NCI-H2081 (cell line): ENCODE data around the gene MED27.

Experiments
- DNase-seq, 2 experiments: peaks; one replicate each; lab custom pipeline; 2025; lab: John Stamatoyannopoulos, UW

Gene MED27

DNA sequence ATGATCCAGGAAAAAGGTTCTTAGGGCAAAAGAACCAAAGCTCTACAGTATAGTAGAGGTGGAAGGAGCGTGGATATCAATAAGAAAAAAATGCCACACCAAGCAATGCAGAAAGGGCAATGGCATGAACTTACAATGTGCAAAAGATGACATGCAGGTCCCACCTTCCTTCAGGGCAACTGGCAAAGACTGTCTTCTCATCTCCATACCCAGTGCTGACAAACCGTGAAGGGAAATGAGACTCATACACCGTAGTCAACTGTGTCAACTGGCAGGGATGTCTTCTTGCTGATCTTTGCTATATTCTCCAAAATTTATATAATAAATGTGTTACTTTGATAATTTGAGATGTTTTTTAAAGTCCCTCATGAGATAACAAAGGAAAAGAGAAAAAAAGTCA is 36.0 kb downstream of the MED27 start:
- DNase-seq, result no peak

DNA sequence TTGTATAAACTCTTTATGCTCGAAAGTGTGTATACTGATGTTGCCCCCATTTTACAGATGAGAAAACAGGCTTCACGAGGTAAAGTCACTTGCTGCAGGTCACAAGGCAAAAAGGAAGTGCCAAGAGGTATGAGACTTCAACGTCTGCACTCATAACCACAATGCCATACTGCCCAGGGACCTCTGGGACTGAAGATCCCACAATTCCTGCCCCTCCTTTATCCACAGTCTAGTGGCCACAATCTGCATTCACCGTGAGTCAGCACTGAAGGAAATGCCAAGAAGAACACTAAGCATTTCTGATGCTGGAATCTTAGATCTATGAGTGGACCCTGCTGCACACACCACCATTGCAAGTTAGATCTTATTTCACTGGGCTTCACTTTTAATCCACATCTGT is 37.3 kb downstream of the MED27 start:
- no peak for DNase-seq

DNA sequence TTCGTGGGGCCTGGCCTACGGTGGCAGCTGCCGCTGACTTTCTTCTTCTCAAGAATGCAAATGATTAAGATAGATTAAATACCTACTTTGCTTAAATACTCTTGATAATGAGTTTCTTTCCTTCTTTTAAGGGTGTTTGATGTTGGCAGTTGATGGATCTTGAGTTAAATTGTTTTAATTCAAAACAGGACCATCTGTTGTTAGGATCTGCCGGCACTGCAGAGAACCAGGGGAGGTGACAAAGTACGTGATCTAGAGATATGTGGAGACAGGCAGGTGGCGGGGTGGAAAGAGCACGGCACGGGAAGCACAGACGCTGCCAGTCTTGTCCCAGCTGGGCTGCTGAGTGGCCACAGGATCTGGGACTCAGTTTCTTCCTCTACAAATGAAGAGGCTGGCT is 37.9 kb downstream of the MED27 start:
- no peak for DNase-seq

DNA sequence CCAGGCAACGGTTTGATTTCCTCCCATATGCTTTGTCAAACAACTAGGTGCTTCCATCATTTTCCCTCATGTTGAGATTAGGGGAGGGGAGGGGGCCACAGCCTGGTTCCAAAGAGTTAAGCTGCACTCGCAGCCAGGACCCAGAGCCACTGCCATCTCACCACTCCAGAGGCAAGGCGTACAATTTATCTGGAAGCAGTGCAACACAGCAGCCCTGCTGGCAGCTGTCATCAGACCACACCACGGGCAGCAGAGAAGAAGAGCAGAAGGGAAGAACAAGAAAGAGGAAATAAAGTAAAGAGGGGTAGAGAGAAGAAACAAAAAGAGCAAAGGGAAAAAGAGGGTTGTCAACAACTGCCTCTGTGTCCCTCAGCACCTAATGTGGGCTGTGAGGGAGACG is 38.9 kb downstream of the MED27 start:
- no peak for DNase-seq

DNA sequence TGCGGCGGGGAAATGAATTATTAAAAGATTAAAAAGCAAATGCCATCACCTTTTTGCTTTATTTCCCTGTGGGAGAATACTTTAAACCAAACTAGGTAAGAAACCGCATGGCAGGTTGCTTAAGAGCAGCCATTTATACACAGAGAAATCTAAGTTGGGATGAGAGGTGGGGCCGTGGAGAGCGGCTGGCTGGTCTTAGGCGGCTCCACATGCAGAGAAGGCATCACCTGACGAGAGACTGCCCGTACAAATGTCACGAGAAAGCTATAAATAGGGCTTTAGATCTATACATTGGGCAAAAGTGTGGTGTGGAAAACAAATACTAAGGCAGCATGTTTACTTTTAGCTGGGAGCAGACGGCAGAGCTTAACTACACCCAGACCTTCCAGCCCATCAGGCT is 39.4 kb downstream of the MED27 start:
- DNase-seq, result no peak

DNA sequence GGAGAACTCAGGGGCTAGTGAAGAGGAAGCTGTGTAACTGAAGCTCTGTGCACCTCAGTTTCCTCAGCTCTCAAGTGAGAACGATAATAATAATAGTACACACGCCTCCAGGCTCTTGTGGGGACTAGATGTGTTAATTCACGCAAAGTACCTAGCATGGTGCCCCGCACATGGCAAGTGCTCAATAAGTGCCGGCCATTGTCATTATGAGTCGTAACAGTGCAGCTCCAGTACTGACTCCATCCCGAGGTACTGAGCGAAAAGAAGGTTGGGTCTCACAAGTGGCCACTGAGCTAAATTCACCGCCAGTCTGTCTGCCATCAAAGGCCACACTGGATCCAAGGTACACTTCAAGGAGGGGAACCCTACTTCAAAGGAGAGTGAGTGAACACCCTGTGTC is 40.4 kb downstream of the MED27 start:
- no peak for DNase-seq

DNA sequence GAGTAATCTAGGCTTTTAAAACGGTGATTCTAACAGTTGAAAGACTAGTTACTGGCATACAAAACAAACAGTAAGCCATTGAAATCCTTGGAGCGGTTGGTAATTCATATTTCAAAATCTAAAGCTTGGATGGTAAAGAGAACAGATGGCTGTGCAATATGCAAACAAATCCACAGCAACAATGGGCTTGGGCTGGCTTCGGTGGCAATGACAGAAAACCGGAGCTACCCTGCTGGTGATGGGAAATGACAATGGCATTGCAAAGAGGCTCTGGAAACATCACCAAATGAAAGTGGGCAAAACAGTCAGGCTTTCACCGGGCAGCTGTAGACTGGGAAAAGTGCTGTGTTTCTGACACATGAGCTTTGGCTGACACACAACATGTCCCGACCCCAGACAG is 42.2 kb downstream of the MED27 start:
- DNase-seq, result peak; percentile 86 to 92

DNA sequence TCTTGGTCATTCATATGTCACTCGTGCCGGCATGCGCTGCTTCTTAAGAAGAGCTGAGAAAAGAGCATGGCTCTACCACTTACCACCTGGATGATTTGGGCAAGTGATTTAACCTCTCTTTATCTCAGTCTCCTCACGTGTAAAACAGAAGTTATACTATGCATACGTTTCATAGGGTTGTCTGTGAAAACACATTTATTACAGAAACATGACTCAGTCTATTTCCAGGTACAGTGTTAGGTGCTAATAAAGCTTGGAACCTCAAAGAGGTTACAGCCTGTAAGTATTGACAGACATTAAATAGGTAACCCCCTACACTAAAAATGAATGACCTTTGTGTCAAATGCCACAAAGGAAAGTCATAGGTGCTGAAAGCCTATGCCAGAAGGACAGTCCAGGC is 43.1 kb downstream of the MED27 start:
- no peak for DNase-seq

DNA sequence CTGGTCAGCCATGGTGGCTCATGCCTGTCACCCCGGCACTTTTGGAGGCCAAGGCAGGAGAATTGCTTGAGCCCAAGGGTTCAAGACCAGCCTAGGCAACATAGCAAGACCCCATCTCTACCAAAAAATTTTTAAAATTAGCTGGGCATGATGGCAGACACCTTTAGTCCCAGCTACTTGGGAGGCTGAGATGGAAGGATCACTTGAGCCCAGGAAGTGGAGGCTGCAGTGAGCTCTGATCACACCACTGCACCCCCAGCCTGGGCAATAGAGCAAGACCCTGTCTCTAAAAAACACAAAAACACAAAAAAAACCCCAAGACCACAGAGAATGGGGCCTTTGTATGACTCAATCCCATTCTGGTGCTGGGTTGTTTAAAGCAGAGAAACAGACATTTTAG is 44.0 kb downstream of the MED27 start:
- no peak for DNase-seq

DNA sequence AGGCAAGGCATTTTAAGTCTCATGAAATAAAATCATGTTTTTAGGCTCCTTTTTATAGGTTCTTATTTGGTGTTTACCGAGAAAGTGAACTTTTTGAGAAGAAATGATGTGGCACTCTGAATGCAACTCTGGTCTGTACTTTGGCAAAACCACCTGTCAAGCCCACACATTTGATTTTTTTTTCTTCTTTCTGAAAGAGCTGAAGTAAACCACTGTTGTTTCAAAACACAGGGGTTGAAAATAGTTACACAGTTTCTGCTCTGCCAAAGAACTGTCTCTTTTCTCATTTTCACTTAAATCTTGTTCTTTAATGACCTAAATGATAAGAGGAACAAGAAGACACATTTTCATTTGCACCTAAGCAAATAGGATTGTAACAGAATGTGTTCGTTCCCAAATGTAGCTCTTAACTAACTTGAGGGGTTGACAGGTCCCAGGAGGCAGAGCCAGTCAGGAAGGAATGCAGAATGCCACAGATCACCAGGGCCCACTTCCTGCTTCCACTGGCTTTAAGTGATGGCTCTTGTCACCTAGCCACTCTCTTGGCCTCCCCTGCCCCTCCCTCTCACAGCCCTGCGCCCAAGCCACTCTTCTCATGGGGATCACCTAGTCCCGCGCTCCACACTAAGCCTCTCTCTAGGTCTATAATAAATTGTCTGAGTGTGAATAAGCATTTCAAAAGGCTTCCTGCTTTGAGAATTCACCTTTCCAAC is 47.3 kb downstream of the MED27 start:
- peak in 1 of 2 experiments; percentile 10 for DNase-seq

DNA sequence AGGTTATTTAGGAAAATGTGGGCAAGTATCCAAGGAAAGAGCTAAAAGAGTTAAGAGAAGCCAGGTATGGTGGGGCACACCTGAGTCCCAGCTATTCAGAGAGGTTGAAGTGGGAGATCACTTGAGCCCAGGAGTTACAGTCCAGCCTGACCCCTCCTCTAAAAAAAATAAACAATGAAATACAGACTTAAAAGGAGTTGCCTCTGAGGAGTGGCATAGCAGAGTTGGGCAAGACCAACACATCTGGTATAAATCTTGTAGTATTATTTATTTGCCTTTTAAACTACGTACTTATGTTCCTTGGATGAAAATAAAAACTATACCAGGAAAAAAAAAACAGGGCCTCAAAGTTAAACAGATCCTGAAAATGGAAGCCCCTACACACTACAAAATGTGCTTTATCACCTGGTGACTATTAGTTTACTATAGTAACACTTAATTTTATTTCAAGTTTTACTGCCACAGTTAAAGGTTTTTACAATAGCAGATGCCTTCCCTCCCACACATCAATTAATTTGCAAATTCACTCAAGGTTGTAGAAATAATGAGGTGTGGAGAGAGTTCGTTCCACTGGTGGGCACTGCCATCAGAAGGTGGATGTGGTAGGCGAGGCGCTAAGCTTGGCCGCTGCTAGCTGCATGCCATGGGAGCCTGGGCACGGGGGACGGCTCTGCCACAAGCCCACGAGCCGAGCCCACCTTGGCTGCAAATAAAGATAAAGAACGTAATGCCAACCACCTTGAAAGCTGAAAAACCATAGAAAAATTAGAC is 48.0 kb downstream of the MED27 start:
- no peak for DNase-seq

DNA sequence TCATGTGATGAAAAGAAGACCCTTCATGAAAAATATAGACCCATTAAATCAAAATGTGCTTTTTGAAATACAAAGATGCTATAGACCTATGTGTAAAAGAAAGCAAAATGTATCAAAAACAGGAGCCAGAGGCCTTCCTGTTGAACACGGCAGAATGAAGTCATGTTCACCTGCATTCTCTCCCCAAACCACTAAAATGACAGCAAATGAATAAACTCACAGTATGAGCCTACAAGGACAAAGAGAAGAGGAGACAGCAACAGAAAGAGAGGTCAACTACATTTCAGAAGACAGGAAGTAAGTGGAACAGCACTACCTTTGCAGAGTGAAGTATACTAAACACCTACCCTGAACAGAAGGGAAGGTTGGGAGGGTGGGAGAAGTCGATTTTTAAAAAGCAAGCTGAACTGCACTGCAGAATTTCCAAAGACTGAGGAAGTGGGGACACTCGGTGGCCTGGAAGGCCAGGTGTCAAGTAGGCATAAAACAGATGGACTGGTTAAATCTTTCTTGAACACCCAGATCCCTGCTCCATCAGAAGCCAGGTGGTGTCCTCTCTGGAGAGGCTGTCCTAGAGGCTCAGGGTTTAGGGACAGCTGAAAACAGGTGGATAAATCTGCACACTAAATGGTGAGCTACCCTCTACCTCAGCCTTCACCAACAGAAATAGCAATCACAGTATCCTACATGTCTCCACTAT is 48.9 kb downstream of the MED27 start:
- peak in 1 of 2 experiments; percentile 28 for DNase-seq

DNA sequence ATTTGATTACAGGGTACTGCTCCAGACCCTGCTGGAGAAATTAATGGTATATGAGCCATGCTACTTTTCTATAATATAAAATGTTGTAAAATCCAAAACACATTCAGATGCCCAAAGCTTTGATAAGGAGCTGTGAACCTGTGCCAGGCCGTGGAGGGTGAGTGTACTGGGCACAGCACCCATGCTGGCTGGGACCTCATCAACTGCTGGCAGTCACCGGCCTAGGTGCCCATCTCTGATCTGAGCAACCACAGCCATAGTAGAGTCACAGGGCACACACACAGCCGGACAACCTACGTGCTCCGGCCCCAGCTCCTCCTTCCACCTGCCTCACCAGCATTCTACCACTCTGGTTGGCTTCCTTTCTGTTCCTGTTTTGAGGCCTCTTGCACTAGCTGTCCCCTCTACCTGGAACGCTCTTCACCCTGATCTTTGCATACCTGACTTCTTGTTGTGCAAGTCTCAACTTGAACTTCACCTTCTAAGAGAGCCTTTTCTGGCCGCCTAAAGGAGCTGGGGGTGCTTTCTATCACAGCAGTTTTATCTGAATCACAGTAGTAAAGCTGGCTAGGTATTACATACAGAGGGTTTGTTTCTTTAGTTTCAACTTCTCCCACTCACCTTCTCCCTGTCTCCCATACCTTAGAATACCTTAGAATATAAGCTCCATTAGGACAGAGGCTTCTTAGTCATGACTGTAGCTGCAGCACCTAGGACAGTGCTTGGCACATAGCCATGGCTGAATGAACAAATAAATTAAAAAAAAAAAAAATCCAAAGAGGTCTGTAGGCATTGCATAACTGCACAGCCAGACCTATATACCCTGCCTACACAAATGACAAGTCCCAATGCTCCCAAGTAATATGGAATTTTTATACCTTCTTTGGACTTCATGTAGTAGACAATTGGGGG is 51.7 kb downstream of the MED27 start:
- no peak for DNase-seq

DNA sequence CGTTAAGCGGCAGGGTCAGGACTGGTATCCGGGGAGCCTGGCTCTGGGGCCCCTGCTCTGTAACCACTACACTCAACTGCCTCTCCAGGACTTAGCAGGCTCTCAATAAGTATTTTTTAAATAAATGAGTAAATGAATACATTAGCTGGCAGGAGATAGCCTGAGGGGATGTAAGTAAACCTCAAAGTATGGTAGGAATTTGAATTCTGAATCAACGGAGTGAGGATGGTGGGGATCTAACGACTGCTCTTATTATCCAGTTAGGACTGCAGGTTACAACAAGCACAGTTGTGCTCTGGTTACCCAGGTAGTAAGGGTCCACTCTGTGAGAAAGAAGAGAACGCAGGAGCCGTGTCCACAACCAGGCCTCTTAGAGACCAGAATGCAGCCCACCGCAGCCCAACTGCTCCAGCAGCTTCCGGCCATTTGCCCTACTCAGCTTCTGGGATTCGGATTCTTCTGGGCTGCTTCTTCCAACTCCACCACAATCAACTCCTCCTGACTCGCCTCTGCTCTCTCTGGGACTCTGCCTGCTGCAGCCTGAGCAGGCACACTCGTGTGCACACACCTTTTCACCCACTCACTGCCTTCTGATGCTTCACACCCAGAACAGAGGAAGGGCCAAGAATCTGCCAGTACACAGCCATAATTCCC is 52.6 kb downstream of the MED27 start:
- no peak for DNase-seq

DNA sequence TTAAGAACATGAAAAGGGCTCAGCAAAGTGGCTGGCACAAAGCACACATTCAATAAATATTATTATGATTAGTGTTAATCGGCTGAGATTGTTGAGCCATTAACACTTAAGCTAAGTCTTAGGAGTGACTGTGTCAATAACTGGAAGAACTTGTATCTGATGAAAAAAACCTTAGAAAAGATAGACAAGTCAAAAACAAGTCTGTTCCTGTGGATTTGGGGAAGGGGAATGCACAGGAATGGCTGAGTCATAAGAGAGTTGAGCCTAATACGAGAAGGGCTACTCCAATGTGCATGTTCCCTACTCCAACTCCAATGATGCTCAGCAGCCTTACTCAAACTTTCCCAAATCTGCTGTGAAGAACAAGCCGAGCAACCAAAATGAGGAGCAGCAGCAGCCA is 53.9 kb downstream of the MED27 start:
- DNase-seq, result no peak

DNA sequence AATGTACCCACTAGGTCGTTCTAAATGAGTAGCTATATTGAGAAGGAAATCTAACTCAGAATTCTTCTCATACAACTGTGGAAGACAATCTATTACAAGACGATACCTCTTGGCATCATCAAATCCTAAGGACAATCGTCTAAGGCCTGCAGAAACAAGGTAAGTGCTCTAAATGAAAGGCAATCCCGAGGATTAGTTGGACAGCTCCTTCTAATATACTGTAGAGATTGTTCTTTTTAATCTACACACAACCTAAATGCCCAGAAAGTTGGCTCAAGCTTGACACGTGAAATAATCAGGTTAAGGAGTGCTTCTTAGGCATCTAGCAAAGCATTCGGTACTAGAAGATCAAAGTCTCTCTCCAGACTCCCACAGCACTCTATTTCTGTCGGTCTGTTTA is 55.1 kb downstream of the MED27 start:
- DNase-seq, result no peak

DNA sequence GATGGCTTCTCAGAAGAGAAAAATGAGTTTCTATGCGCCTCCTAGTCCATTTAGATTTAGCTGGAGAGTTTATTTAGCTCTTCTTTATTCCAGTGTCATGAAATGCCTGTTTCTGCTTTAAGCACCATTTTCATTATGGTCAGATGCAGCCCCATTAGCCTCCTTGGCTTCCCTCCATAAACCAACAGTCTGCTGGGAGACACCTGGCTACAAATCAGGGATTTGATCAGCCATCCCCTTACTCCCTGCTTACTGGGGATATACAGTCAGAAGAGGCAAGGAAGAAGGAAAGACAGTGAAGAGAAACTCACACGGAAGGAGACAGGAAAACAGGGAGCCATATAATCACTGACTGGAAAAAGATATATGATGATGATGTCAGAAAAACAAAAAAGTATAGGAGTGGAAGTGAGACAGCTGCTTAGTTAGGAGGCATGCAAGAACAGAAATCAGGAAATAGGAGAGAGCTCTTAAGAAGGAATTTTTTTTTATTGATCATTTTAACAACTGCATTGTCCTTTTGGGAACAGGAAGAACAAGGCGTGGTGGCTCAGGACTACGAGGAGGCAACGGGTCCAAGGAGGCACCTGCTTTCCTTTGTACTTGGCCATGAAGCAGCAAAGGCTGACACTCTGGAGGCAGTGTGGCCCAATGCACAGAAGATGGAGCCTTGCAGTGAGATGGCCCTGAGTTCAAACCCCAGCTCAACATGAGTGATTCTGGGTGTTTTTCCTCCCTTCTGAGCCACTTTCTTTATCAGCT is 56.1 kb downstream of the MED27 start:
- peak; percentile 33 to 81 for DNase-seq

DNA sequence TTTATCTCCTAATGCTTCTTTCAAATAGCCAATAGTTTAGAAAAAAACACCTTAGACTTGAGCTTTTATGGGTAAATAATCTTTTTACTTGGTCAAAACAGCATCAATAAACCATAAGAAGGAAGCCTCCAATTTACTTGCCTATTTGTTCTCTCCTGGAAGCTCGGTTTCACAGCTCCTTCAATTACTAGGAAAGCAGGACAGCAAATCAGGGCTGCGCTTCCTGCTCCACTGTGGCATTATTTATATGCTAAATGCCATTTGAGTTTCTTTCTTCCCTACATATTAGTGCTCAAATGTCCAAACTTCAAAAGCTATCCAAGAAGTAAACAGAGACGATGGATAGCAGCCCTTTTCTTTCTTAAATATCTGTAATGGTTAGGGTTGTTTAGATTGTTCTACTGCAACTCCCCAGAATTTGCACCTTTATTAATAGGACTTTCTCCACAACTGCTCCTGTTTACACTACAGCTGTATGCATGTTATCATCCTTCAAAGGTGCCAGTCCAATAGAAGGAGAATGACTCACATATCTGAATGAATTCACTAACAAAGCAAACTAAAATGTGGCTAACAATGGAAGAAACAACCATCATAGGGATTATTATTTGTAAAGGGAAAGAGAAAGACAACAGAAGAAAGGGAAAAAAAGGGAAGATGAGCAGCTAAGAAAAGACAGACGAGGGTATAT is 58.7 kb downstream of the MED27 start:
- DNase-seq, result peak in 1 of 2 experiments; percentile 39

DNA sequence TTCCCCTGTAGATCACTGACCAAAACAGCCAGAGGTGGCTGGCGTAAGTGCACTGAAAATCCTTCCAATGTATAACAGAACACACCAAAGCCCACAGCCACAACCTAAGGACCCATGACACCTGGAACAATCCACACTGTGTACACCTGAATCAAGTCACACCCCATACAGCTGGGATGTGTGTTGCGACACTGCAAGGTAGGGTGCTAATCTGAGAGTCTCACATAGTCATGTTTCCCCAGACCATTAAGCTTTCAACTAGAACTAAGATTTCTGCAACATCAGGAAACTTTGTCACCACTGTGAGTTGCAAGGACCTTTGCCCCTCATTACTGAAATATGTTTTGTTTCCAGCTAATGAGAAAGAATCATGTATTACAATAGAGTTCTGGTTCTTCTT is 59.4 kb downstream of the MED27 start:
- no peak for DNase-seq

DNA sequence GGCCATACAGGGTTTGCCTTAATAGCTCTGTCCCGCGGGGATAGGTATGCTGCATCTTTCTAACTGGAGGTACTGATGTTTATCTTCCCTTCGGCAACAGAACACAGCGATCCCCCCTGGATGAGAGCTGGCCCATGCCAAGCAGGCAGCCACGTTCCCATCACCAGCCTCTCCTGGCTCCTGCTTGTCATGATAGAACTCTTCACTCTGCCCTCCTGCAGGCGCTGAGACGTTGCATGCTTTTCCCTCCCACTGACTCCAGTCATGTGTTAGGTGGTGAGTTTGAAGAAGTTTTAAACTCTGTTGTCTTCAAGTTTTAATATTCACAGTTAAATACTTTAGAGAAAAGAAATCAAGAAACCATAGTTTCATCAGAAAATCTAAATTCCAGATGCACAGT is 60.0 kb downstream of the MED27 start:
- no peak for DNase-seq
